ENCODE results near the gene PKIG.

GRCh38 chr20:44629542-44629941 lies 47.2 kb downstream of the PKIG start:
- TF ChIP-seq CTCF (IDR thresholded peaks at IDR 0.05; ENCODE audit: poor library complexity, severe bottlenecking) (no peak), EP300 (conservative IDR thresholded peaks at IDR 0.05; ENCODE audit: poor library complexity, severe bottlenecking) (no peak), REST (IDR thresholded peaks at IDR 0.05; ENCODE audit: borderline replicate concordance) (no peak), SMC3 (conservative IDR thresholded peaks at IDR 0.05; ENCODE audit: poor library complexity) (no peak), TAF1 (IDR thresholded peaks at IDR 0.05; ENCODE audit: low read depth) (no peak), EZH2 (IDR thresholded peaks at IDR 0.05; ENCODE audit: borderline replicate concordance, insufficient read depth, low read length, poor library complexity, severe bottlenecking) (no peak)

All from neural cell (in vitro differentiated cells).